ENCODE data around the gene MOB4. TPM values are rescaled to one million over a fixed set of nuclear protein-coding genes. Genes with fewer than 3 reads are reported as not detected.

Gene MOB4
- polyA plus RNA-seq, 1 donor from 2014 or later = 81.5 TPM

- Histone ChIP-seq H3K27ac (ENCODE audit: low read length) (peak overlapping the region; percentile 24), H3K9me2 (ENCODE audit: insufficient read depth, low read length) (no peaks in the 10 kb centered on the region), H3F3A (ENCODE audit: insufficient read depth, low read length, poor library complexity, severe bottlenecking) (no peaks in the 10 kb centered on the region), H2AFZ (ENCODE audit: low read depth, low read length) (no peak overlapping the region), H3K36me3 (ENCODE audit: insufficient read depth, low read length) (no peaks in the 10 kb centered on the region), H3K4me2 (ENCODE audit: low read length) (peak overlapping the region; percentile 28), H3K9me3 (ENCODE audit: low read length) (no peaks in the 10 kb centered on the region), H3K9ac (ENCODE audit: low read length) (no peak overlapping the region), H4K20me1 (ENCODE audit: insufficient read depth) (no peaks in the 10 kb centered on the region), H3K27me3 (ENCODE audit: insufficient read depth, low read depth, low read length) (no peaks in the 10 kb centered on the region), H3K4me3 (ENCODE audit: low read length) (peak overlapping the region; percentile 37), H3K79me2 (replicated peaks; ENCODE audit: insufficient read depth, low read length) (no peaks in the 10 kb centered on the region)
- no peak for TF ChIP-seq SMC3 (conservative IDR thresholded peaks at IDR 0.05; ENCODE audit: poor library complexity)
- no peak for TF ChIP-seq EP300 (conservative IDR thresholded peaks at IDR 0.05; ENCODE audit: poor library complexity, severe bottlenecking)
- TF ChIP-seq TAF1 (IDR thresholded peaks at IDR 0.05; ENCODE audit: low read depth) = no peak
- TF ChIP-seq, protein P1, sequence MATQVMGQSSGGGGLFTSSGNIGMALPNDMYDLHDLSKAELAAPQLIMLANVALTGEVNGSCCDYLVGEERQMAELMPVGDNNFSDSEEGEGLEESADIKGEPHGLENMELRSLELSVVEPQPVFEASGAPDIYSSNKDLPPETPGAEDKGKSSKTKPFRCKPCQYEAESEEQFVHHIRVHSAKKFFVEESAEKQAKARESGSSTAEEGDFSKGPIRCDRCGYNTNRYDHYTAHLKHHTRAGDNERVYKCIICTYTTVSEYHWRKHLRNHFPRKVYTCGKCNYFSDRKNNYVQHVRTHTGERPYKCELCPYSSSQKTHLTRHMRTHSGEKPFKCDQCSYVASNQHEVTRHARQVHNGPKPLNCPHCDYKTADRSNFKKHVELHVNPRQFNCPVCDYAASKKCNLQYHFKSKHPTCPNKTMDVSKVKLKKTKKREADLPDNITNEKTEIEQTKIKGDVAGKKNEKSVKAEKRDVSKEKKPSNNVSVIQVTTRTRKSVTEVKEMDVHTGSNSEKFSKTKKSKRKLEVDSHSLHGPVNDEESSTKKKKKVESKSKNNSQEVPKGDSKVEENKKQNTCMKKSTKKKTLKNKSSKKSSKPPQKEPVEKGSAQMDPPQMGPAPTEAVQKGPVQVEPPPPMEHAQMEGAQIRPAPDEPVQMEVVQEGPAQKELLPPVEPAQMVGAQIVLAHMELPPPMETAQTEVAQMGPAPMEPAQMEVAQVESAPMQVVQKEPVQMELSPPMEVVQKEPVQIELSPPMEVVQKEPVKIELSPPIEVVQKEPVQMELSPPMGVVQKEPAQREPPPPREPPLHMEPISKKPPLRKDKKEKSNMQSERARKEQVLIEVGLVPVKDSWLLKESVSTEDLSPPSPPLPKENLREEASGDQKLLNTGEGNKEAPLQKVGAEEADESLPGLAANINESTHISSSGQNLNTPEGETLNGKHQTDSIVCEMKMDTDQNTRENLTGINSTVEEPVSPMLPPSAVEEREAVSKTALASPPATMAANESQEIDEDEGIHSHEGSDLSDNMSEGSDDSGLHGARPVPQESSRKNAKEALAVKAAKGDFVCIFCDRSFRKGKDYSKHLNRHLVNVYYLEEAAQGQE (IDR thresholded peaks at IDR 0.05; ENCODE audit: borderline replicate concordance) = no peak
- TF ChIP-seq MXI1 (conservative IDR thresholded peaks at IDR 0.05; ENCODE audit: poor library complexity, severe bottlenecking) = no peak
- no peak for TF ChIP-seq RAD21 (conservative IDR thresholded peaks at IDR 0.05)
- TF ChIP-seq, protein P2, sequence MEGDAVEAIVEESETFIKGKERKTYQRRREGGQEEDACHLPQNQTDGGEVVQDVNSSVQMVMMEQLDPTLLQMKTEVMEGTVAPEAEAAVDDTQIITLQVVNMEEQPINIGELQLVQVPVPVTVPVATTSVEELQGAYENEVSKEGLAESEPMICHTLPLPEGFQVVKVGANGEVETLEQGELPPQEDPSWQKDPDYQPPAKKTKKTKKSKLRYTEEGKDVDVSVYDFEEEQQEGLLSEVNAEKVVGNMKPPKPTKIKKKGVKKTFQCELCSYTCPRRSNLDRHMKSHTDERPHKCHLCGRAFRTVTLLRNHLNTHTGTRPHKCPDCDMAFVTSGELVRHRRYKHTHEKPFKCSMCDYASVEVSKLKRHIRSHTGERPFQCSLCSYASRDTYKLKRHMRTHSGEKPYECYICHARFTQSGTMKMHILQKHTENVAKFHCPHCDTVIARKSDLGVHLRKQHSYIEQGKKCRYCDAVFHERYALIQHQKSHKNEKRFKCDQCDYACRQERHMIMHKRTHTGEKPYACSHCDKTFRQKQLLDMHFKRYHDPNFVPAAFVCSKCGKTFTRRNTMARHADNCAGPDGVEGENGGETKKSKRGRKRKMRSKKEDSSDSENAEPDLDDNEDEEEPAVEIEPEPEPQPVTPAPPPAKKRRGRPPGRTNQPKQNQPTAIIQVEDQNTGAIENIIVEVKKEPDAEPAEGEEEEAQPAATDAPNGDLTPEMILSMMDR (IDR thresholded peaks at IDR 0.05; ENCODE audit: poor library complexity, severe bottlenecking) = no peak
Observed at GRCh38 chr2:197596766-197597165, 80.9 kb downstream of the MOB4 start.

DNA sequence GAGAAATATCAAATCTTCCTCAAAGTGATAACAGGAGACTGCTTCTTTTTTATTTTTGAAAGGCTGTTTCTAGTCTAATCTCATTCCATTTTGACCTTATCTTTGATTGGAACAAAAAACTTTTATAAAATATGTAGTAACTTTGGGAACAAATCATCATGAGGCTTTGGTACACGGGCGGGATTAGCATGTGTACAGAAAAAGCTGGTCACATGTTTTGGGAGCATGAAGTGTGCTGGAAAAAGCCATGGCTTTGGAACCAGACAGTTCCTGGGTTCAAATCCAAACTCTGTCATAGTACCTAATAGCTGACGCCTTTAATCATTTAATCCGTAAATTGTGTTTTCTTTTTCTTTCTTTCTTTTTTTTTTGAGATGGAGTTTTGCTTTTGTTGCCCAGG is 81.3 kb downstream of the MOB4 start:
- no peak for TF ChIP-seq MXI1 (conservative IDR thresholded peaks at IDR 0.05; ENCODE audit: poor library complexity, severe bottlenecking)
- no peak for TF ChIP-seq TAF1 (IDR thresholded peaks at IDR 0.05; ENCODE audit: low read depth)
- TF ChIP-seq, protein P2 (IDR thresholded peaks at IDR 0.05; ENCODE audit: poor library complexity, severe bottlenecking) = no peak
- no peak for TF ChIP-seq EP300 (conservative IDR thresholded peaks at IDR 0.05; ENCODE audit: poor library complexity, severe bottlenecking)
- no peak for TF ChIP-seq SMC3 (conservative IDR thresholded peaks at IDR 0.05; ENCODE audit: poor library complexity)
- no peak for TF ChIP-seq POLR2AphosphoS5 (IDR thresholded peaks at IDR 0.05)
- no peak overlapping the region for H3K4me2 ChIP-seq (ENCODE audit: low read length)
- H3K9me2 ChIP-seq (ENCODE audit: insufficient read depth, low read length) = no peaks in the 10 kb centered on the region
- no peaks in the 10 kb centered on the region for H4K20me1 ChIP-seq (ENCODE audit: insufficient read depth)
- H3K4me3 ChIP-seq (ENCODE audit: low read length) = peak overlapping the region; percentile 37
- H3K27me3 ChIP-seq (ENCODE audit: insufficient read depth, low read depth, low read length) = no peaks in the 10 kb centered on the region
- H3K79me2 ChIP-seq (replicated peaks; ENCODE audit: insufficient read depth, low read length) = no peaks in the 10 kb centered on the region
- no peaks in the 10 kb centered on the region for H3F3A ChIP-seq (ENCODE audit: insufficient read depth, low read length, poor library complexity, severe bottlenecking)
- no peaks in the 10 kb centered on the region for H3K9me3 ChIP-seq (ENCODE audit: low read length)
- peak overlapping the region; percentile 24 for H3K27ac ChIP-seq (ENCODE audit: low read length)
- no peak overlapping the region for H2AFZ ChIP-seq (ENCODE audit: low read depth, low read length)
- no peak overlapping the region for H3K9ac ChIP-seq (ENCODE audit: low read length)
- H3K36me3 ChIP-seq (ENCODE audit: insufficient read depth, low read length) = no peaks in the 10 kb centered on the region
